GM18499 (cell line): ENCODE results near the gene AIF1.

Experiments used
- ATAC-seq: cut with Tn5 transposase; IDR thresholded peaks from one replicate; pipeline ENCODE4 v1.9.1; 2021; ENCODE audit warnings: moderate number of reproducible peaks; ENCODE audit not compliant: insufficient read depth, unreplicated experiment

Gene AIF1

GRCh38 chr6:31639449-31639861 is 24.4 kb downstream of the AIF1 start:
- no peak for ATAC-seq

DNA sequence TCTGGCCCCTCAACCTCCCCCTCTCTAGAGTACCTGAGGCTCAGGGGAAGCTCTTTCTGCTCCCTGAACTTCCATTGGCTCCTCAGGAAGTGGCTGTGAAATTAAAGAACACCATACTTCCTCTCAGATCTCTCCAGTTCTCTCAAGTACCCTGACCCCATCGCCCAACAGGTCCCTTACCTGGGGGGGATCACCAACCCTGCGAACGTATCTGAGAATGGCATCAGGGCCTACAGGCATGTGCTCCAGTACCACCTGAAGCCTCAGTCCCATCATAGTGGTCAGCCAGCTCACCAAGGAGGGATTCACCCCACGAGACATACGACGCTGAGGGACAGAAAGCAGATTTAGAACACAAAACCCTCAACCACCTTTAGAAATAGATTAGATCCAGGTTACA is 25.6 kb downstream of the AIF1 start:
- ATAC-seq, result no peak

DNA sequence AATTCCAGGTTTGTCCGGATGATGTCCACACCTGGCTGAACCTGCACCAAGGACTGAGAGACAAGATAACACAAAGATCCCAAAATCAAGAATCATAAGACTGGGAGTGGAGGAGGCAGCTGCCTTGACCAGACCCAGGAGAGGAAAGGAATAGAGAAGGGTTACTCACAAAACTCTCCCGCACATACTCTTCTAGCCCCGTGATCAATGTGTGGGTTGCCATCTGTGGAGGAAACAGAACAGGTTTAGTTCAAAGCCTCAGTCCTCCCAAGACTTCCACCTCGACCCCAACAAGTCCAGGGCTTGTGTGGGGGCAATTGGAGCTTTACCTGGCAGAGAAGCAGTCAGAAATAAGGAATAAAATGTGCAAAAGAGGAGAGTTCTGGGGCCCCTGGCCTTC is 26.3 kb downstream of the AIF1 start:
- ATAC-seq, result no peak

GRCh38 chr6:31642798-31643570 is 27.9 kb downstream of the AIF1 start:
- ATAC-seq, result no peak

GRCh38 chr6:31643818-31644454 is 28.9 kb downstream of the AIF1 start:
- no peak for ATAC-seq

- ATAC-seq, result no peak
Measured at GRCh38 chr6:31645325-31645724, 30.3 kb downstream of the AIF1 start.

DNA sequence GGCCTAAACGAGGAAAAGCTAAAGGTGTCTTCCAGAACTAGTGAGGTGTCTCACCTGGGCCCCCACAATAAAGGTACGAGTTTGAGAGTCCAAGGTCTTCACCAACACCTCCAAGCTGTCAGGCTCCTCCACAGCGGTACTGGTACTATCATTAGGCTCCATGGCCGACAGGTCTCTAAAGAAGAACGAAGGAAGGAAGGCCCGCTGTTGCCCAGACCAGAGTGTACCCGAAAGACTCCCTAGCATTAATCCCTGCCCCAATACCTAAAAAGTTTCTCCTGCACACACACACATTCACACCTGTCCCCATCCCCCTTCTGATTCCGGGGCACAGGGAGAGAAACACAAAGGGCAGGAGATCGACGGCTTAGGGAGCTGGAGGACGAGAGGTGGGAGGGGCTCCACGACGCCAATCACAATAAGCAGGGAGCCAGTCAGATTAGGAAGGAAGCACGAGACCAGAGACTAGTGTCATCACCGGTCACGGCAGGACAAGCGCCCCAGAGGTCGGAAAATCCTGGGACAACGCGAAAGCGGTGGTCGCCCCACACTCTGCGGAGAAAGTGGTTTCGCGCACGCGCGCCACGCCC is 36.7 kb downstream of the AIF1 start:
- ATAC-seq, result no peak

DNA sequence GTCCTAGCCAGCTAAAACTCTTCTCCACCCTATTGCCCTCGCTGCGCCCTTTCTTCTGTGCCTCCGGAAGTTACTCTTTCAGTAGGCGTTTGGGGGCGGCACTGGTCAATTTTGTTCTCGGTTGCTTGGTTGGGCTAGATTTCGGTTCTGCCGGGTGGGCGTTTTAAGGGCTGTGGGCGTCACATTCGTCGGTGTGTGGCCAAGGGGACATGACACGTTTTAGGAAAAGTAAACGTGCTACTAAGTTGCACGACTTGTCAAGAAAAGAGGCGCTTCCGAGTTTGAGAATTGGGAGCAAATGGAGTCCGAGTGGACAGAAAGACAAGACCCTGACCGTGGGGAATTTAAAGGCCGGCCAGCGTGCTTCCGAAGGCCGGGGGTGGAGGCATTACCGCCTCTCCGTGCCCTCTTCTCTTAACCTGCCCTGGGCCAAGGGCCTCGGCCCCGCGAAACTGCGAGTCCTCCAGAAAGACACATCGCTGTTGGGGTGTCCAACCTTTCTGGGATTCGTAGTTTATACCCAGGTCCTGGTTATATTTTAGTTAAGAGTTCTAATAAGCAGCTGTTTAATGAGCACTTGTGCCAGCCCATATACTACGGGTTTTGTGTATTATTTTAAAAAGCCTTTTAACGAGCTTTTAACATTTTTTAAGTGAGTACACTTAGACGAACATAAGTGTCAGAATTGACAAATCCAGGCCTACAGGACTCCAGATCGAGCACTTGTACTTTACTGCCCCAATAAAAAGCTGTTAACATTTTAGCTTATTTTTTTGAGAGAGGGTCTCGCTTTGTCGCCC is 38.1 kb downstream of the AIF1 start:
- no peak for ATAC-seq

DNA sequence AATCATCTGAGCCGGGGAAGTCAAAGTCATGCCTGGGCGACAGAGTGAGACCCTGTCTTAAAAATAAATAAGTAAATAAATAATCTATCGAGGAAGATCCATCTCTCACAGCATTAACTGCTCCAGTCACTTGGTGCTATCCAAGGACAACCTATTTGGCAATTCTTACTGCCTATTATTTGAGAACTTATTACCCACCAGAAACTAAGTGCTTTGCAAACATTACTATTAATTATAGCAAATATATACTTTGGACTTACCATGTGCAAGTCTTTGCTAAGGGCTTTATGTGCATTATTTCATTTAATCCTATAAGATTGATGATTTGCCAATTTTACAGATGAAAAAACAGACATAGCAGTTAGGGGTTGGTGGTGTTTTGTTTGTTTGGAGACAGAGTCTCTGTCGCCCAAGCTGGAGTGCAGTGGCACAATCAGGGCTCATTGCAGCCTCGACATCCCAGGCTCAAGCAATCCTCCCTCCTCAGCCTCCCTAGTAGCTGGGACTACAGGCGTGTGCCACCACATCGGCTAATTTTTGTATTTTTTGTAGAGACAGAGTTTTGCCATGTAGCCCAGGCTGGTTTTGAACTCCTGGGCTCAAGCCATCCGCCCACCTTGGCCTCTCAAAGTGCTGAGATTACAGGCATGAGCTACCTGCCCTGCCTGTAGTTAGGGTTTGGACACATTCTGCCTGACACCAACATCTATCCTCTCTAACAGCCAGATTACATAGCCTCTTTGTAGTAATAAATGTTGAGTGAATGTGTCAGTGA is 39.7 kb downstream of the AIF1 start:
- no peak for ATAC-seq

GRCh38 chr6:31655349-31656237 is 40.6 kb downstream of the AIF1 start, which contains the start of gene APOM:
APOM (plus strand) TSS chr6:31655894; CDS start chr6:31655967, 73 bp downstream.
- no peak for ATAC-seq

- ATAC-seq, result no peak
Measured at GRCh38 chr6:31657406-31658157, 42.5 kb downstream of the AIF1 start.

- ATAC-seq, result no peak
Measured at GRCh38 chr6:31658158-31658688, 43.2 kb downstream of the AIF1 start.

GRCh38 chr6:31658983-31659648 is 44.1 kb downstream of the AIF1 start:
- no peak for ATAC-seq

DNA sequence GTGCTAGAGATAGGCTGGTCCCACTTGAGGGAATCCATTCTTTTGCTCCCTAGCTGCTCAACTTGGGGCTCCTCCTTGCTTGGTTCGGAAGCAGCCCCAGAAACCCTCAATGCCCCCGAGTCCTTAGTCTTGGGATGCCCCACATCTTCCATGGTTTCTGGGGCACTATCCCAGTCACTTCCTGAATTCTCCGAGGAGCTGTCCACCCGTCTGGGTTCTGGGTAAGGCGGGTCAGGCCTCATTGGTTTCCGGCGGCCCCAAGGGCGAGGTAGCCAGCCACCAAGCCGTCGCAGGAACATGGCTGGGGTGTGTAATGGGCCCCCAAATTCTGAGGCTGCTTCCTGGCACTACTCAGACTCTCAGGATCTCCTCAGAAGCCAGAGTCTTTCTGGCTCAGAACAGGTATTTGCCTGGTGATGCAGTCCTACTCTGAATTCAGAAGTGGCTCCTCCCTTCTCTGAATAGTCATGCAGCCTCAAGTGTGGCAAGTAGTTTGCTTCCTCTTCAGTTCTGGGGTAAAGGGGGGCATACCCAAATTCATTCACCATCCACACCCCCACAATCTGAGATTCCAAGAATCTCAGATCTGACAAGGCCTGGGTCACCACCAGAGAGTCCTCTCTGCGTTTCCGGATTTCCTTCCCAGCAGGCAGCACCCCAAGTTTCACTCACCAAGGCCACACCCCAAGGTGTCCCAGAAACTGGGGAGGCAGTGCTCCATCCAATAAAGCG is 44.8 kb downstream of the AIF1 start:
- ATAC-seq, result no peak

DNA sequence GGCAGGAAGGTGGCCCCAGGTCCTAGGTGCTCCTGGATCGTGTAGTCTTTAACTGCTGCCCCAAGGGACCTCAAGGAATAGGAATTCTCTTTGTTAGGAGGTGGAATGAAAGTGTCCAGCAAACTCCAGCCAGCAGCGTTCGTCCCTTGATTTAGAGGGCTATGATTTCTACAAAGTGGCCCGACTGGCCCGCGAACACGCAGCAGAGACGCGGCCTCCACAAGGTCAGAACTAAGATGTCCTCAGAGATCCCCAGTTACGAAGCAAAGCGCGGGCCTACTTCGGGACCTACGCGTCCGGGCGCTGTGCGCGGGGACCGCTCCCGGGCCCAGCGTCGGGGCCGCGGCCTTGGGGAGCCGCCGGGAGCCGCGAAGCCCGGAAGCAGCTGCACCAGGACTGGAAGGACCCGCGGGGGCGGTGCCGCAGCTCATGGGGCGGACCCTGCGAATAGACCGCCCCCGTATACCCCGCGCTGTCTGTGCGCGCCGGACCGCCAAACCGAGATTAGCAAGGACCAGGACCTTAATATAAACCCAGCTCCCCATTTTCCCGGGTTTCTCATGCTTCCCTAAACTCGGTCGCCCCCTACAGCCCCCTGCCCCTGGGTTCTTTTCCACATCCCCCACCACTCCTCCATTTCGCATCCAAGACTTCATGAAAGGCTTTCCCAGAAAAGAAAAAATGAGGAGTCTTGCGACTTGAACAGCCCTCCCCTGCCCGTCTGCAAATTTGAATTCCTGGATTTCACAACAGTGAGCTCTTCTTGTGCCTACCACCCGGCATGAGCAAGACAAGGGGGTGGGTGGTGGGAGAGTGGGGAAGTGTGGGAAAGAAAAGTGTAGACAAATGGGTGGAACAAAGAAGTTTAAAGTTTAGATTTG is 45.6 kb downstream of the AIF1 start, which contains the start of gene C6orf47:
Gene C6orf47, minus strand, starts transcription at position 398 of the 881 bp plus-strand sequence. CDS start 831 bp downstream, outside the sequence.
- ATAC-seq, result no peak
